PC-3 (cell line): ENCODE results near the gene CAVIN1. TPM values are rescaled to one million over a fixed set of nuclear protein-coding genes. Genes with fewer than 3 reads are reported as not detected.
"Not testable (repeated sequence)": the region's sequence is repeated elsewhere in the genome, so short reads cannot be mapped to it uniquely, and the experiment has no call there.

Experiments used
- ATAC-seq: fragments of 200-7000 bp; cut with Tn5 transposase; 2 replicates; pipeline ENCODE4 v1.9.1; 2020; ENCODE audit warnings: mild to moderate bottlenecking, moderate library complexity
- BruUV-seq: library from RNA; stranded (reverse); fragments of 400-500 nt; replicated peaks from 2 replicates; lab custom pipeline; 2021; lab: Mats Ljungman, UMichigan
- CTCF ChIA-PET: fragments of 300-600 bp; sonication (Branson Sonifier 250); formaldehyde crosslinking; loops from one replicate; lab custom pipeline; 2022; ENCODE audit warnings: antibody characterized with exemption; lab: Charles Lee
- POLR2A ChIA-PET: fragments of 300-600 bp; sonication (Branson Sonifier 250); formaldehyde crosslinking; loops from one replicate; lab custom pipeline; 2022; ENCODE audit warnings: antibody characterized with exemption; ENCODE audit not compliant: unreplicated experiment; lab: Charles Lee
- DNase-seq: peaks from one replicate; pipeline ENCODE4 v3.0.0-alpha.2; 2015
- H2AFZ ChIP-seq: fragments of 300-600 bp; sonication (generic); 2 replicates; pipeline ENCODE4 v1.6.0; 2016; ENCODE audit warnings: antibody characterized with exemption, low read length
- H3F3A ChIP-seq: fragments of 300-600 bp; sonication (generic); one replicate; pipeline ENCODE4 v1.6.0; 2017; ENCODE audit warnings: antibody characterized with exemption, low read length, control low read depth, mild to moderate bottlenecking; ENCODE audit not compliant: unreplicated experiment
- H3K27ac ChIP-seq: fragments of 300-600 bp; sonication (generic); 2 replicates; pipeline ENCODE4 v1.5.1; 2016; ENCODE audit warnings: mild to moderate bottlenecking, low read length
- H3K27me3 ChIP-seq: fragments of 300-600 bp; sonication (generic); 2 replicates; pipeline ENCODE4 v1.6.1; 2016; ENCODE audit warnings: low read length, mixed read lengths
- H3K36me3 ChIP-seq: fragments of 300-600 bp; sonication (generic); 2 replicates; pipeline ENCODE4 v1.6.1; 2016; ENCODE audit warnings: low read depth, mixed run types, low read length, mixed read lengths
- H3K4me1 ChIP-seq: fragments of 300-600 bp; sonication (generic); 2 replicates; pipeline ENCODE4 v1.5.1; 2016; ENCODE audit warnings: low read length; ENCODE audit not compliant: insufficient read depth
- H3K4me2 ChIP-seq: fragments of 300-600 bp; sonication (generic); 2 replicates; pipeline ENCODE4 v1.6.0; 2016; ENCODE audit warnings: low read length
- H3K4me3 ChIP-seq: fragments of 300-600 bp; sonication (generic); 2 replicates; pipeline ENCODE4 v1.5.1; 2016; ENCODE audit warnings: mild to moderate bottlenecking, low read length, mixed read lengths
- H3K79me2 ChIP-seq: fragments of 300-600 bp; sonication (generic); 2 replicates; pipeline ENCODE4 v1.6.1; 2017; ENCODE audit warnings: low read length, mixed read lengths
- H3K9ac ChIP-seq: fragments of 300-600 bp; sonication (generic); 2 replicates; pipeline ENCODE4 v1.6.0; 2016; ENCODE audit warnings: mild to moderate bottlenecking, low read length
- H3K9me2 ChIP-seq: fragments of 300-600 bp; sonication (generic); replicated peaks from 2 replicates; pipeline ENCODE4 v1.6.1; 2016; ENCODE audit warnings: mixed run types, low read length, mixed read lengths
- H3K9me3 ChIP-seq: fragments of 300-600 bp; sonication (generic); 2 replicates; pipeline ENCODE4 v1.6.1; 2016; ENCODE audit warnings: low read length, mixed read lengths
- H4K20me1 ChIP-seq: fragments of 300-600 bp; sonication (generic); 2 replicates; pipeline ENCODE4 v1.6.1; 2016; ENCODE audit warnings: low read length, mixed read lengths
- CTCF ChIP-seq: fragments of 300-600 bp; sonication (generic); conservative IDR thresholded peaks from 2 replicates; pipeline ENCODE4 v1.5.1; 2017; ENCODE audit warnings: antibody characterized with exemption, low read depth, mild to moderate bottlenecking, low read length
- EZH2 ChIP-seq: fragments of 300-600 bp; sonication (generic); IDR thresholded peaks from one replicate; pipeline ENCODE4 v1.6.1; 2017; ENCODE audit warnings: antibody characterized with exemption, mild to moderate bottlenecking, low read length; ENCODE audit not compliant: unreplicated experiment
- EZH2phosphoT487 ChIP-seq: fragments of 300-600 bp; sonication (generic); IDR thresholded peaks from 2 replicates; pipeline ENCODE4 v1.6.1; 2018; ENCODE audit warnings: mild to moderate bottlenecking, antibody characterized with exemption, low read length, borderline replicate concordance
- intact Hi-C: fragments of 100-400 bp; cut with micrococcal nuclease; formaldehyde crosslinking; loops from 2 replicates; pipeline ENCODE4 v1.9.0; 2023
- total RNA-seq: library from RNA; depleted of rRNA; stranded (reverse); fragments of >200 nt; gene quantifications from 2 replicates; pipeline ENCODE4 v1.2.3, GENCODE V29; 2014

Gene CAVIN1
- total RNA-seq, 1 experiment from 2014 or later: not detected

GRCh38 chr17:42368310-42368709 lies 54.7 kb downstream of the CAVIN1 start:
- POLR2A ChIA-PET, intact Hi-C loops, ATAC-seq, H3K9me3 ChIP-seq, H3K4me3 ChIP-seq, H3K27ac ChIP-seq, H3K79me2 ChIP-seq, H3K4me2 ChIP-seq, CTCF ChIA-PET, H3F3A ChIP-seq, H3K36me3 ChIP-seq, BruUV-seq, H4K20me1 ChIP-seq, H3K27me3 ChIP-seq, H3K9ac ChIP-seq, DNase-seq, H3K4me1 ChIP-seq, H2AFZ ChIP-seq, H3K9me2 ChIP-seq: not testable (repeated sequence)

DNA sequence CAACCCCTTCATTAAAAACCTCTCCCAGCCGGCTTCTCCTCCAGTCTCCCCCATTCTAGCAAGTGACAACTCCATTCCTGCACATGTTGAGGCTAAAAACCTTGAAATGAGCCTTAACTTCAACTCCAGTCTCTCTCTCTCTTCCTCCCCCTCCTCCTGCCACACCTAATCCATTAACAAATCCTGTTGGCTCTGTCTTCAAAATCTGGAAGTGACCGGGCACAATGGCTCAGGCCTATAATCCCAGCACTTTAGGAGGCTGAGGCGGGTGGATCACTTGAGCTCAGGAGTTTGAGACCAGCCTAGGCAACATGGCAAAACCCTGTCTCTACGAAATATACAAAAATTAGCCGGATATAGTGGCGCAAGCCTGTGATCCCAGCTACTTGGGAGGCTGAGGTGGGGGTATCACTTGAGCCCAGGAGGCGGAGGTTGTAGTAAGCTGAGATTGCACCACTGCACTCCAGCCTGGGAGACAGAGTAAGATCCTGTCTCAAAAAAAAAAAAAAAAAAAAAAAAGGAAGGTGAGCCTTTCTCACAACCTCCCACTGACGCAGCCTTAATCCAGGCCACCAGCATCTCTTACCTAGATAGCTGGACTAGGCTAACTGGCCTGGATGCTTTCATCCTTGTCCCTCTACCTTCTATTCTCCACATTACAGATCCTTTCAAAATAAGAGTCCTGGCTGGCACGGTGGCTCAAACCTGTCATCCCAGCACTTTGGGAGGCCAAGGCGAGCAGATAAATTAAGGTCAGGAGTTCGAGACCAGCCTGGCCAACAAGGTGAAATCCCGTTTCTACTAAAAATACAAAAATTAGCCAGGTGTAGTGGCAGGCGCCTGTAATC lies 56.7 kb downstream of the CAVIN1 start:
- H3K9me3 ChIP-seq, H3K9ac ChIP-seq, CTCF ChIA-PET, H3K79me2 ChIP-seq, POLR2A ChIA-PET, H3K4me2 ChIP-seq, H3F3A ChIP-seq, intact Hi-C loops, H3K4me1 ChIP-seq, H3K9me2 ChIP-seq, H3K27ac ChIP-seq, H4K20me1 ChIP-seq, BruUV-seq, ATAC-seq, H3K4me3 ChIP-seq, H2AFZ ChIP-seq, H3K27me3 ChIP-seq, H3K36me3 ChIP-seq, DNase-seq: not testable (repeated sequence)

GRCh38 chr17:42365136-42365535 lies 57.9 kb downstream of the CAVIN1 start:
- no TSS peak for BruUV-seq
- DNase-seq: no peak
- TF ChIP-seq EZH2phosphoT487 (no peak), EZH2 (no peak), CTCF (no peak)
- H2AFZ ChIP-seq: no peak overlapping the region
- no peaks in the 10 kb centered on the region for H4K20me1 ChIP-seq
- ChIA-PET POLR2A (no interaction called here), CTCF (no interaction called here)
- no peaks in the 10 kb centered on the region for H3K36me3 ChIP-seq
- ATAC-seq: no peak
- H3F3A ChIP-seq: no peaks in the 10 kb centered on the region
- no peak overlapping the region for H3K4me2 ChIP-seq
- intact Hi-C loops: no loop called here
- H3K4me3 ChIP-seq: no peak overlapping the region
- no peaks in the 10 kb centered on the region for H3K79me2 ChIP-seq
- no peaks in the 10 kb centered on the region for H3K27me3 ChIP-seq
- no peaks in the 10 kb centered on the region for H3K9me2 ChIP-seq
- no peaks in the 10 kb centered on the region for H3K9me3 ChIP-seq
- no peak overlapping the region for H3K27ac ChIP-seq
- no peaks in the 10 kb centered on the region for H3K4me1 ChIP-seq
- no peak overlapping the region for H3K9ac ChIP-seq
